Tibial artery (tissue), 4 donors: ENCODE results near the gene TSC2.

Source experiments
- DNase-seq, 2 donors: peaks; one replicate each; pipeline ENCODE4 v3.0.0-alpha.2; 2019
- H3K27ac ChIP-seq, 2 donors: fragments of 200-600 bp; sonication (generic) in 1 of 2; 1 replicate in 1 of 2; 2 replicates in 1 of 2; pipeline ENCODE4 v1.5.1; 2018 to 2019; ENCODE audit warnings: mild to moderate bottlenecking in 1 of 2
- H3K27me3 ChIP-seq, 2 donors: fragments of 200-600 bp; sonication (generic) in 1 of 2; one replicate each; pipeline versions ENCODE4 v1.5.1 to v1.6.0; 2016 to 2019
- H3K36me3 ChIP-seq, 3 donors: fragments of 200-600 bp; sonication (generic) in 2 of 3; one replicate each; pipeline ENCODE4 v1.5.1; 2016 to 2019; ENCODE audit warnings: mild to moderate bottlenecking in 2 of 3
- H3K4me1 ChIP-seq, 4 donors: fragments of 200-600 bp; sonication (generic) in 2 of 4; 1 replicate in 3 of 4; 2 replicates in 1 of 4; pipeline ENCODE4 v1.5.1; 2016 to 2019
- H3K4me3 ChIP-seq, 2 donors: fragments of 200-600 bp; sonication (generic) in 1 of 2; 1 replicate in 1 of 2; 2 replicates in 1 of 2; pipeline ENCODE4 v1.5.1; 2018 to 2019; ENCODE audit warnings: mild to moderate bottlenecking in 2 of 2
- H3K9me3 ChIP-seq, 3 donors: fragments of 200-600 bp; sonication (generic) in 1 of 3; one replicate each; pipeline ENCODE4 v1.5.1; 2016 to 2019
- intact Hi-C: fragments of 100-400 bp; cut with DNase I; formaldehyde crosslinking; loops from one replicate; pipeline ENCODE4 v1.15.0; 2023; ENCODE audit warnings: low total_unique reads
- TF ChIP-seq, protein P1 (sequence below), 2 experiments: fragments of 200-600 bp in 1 of 2; fragments of 450-650 bp in 1 of 2; IDR thresholded peaks; one replicate each; pipeline ENCODE4 v1.5.1; 2017 to 2019; ENCODE audit warnings: antibody characterized with exemption in 2 of 2, mild to moderate bottlenecking in 1 of 2, moderate library complexity in 1 of 2

The TSC2 gene

DNA sequence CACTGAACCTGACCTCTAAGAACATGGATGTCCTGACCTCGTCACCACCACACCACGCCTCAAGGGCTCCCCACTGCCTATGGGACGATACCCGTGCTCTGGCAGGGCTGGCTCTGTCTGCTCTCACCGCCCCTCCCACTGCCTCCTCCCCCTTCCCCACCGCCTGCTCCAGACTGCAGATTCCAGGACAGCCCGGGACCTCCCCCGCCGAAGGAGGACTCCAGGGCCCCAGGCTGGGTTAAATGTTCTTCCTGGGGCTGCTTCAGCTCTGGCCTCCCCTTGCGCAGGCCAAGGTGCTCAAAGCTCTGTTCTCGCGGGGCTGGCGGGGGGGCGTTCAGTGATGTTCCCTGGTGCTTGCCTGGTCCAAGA is 25.1 kb upstream of the TSC2 start:
- peaks cover 0 to 41% of the 10 kb centered on the region in 2 donors for H3K27me3 ChIP-seq
- peaks cover 0 to 52% (median 43%) of the 10 kb centered on the region in 4 donors for H3K4me1 ChIP-seq
- H3K4me3 ChIP-seq: peak overlapping the region; percentile 12 to 43
- intact Hi-C loops: loop anchor here (5.0 kb wide), 1 partner anchor 120 kb away; no protein-coding TSS in a partner anchor
- H3K9me3 ChIP-seq: no peaks in the 10 kb centered on the region
- H3K27ac ChIP-seq: peak overlapping the region in 1 of 2 donors; percentile 67
- no peaks in the 10 kb centered on the region for H3K36me3 ChIP-seq
- DNase-seq: no peak
- TF ChIP-seq, protein P1, sequence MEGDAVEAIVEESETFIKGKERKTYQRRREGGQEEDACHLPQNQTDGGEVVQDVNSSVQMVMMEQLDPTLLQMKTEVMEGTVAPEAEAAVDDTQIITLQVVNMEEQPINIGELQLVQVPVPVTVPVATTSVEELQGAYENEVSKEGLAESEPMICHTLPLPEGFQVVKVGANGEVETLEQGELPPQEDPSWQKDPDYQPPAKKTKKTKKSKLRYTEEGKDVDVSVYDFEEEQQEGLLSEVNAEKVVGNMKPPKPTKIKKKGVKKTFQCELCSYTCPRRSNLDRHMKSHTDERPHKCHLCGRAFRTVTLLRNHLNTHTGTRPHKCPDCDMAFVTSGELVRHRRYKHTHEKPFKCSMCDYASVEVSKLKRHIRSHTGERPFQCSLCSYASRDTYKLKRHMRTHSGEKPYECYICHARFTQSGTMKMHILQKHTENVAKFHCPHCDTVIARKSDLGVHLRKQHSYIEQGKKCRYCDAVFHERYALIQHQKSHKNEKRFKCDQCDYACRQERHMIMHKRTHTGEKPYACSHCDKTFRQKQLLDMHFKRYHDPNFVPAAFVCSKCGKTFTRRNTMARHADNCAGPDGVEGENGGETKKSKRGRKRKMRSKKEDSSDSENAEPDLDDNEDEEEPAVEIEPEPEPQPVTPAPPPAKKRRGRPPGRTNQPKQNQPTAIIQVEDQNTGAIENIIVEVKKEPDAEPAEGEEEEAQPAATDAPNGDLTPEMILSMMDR (IDR thresholded peaks at IDR 0.05): no peak

DNA sequence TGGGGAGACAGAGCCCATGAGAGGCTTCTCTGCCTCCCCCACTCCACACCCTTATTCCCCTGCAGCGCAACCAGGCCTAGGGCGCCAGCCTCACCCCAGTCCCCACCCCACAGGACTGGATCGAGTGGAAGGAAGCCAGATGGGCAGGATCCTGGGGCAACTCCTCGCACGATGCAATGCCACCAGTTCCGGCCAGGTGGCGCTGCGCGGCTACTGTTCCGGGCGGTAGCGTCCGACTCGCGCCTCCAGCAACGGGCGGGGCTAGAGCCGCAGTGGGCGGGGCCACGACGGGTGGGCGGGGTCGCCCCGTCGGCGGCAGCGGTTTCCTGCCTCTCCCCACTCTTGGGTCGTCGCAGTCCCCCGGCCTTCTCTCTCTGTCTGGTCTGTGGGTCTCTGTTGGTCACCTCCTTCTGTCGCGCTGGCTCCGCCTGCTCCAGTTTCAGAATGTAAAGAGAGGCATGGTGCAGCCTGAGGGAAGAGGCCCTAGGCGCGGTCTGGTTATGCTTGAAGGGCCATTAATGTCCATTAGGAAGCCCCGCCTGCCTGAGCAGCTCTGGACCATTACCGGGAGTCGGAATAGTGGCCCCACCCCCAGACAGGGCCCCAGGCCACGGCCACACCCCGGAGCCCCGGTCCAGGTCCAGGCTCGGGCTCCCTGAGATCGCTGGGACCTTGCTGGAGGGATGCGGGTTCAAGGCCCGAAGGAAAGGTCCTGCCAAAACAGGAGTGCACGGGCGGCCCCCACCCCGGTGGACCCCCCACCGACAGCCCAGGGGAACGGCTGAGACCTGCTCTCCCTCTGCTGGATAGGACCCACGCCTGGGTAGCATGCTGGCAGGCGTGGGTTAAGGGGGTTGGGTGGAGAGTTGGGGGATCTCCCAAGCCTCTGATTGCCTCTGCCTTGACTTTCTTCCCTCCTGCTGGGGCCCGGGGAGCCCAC is 24.4 kb upstream of the TSC2 start:
- Histone ChIP-seq H3K9me3 (no peaks in the 10 kb centered on the region), H3K27me3 (peaks cover 0 to 38% of the 10 kb centered on the region in 2 donors), H3K4me3 (peak overlapping the region; percentile 33 to 43), H3K27ac (peak overlapping the region; percentile 53 to 67), H3K36me3 (no peaks in the 10 kb centered on the region), H3K4me1 (peaks cover 0 to 59% (median 49%) of the 10 kb centered on the region in 4 donors)
- DNase-seq: peak; percentile 88 to 94
- TF ChIP-seq, protein P1 (IDR thresholded peaks at IDR 0.05): peak; percentile 96 to 98
- intact Hi-C loops: loop anchor here (5.0 kb wide), 1 partner anchor 119 kb away; no protein-coding TSS in a partner anchor

DNA sequence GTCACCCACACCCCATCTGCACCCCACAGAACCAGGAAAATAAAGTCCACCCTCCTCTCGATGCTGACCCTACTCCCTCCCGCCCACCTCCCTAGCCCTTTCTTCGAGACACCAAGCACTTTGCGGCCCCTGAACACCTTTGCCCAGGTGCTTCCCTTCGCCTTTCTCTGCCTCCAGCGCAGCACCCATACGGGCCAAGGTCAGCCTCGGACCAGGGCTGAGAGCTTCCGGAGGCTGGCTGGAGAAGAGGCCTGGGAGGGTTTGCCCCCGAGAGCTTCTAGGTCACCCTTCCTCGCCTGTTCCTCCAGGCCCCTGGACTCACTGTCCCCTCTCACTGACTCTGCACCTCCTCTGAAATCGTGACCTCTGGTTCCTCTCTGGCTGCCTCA is 23.8 kb upstream of the TSC2 start:
- Histone ChIP-seq H3K4me3 (no peak overlapping the region), H3K4me1 (peaks cover 0 to 65% (median 56%) of the 10 kb centered on the region in 4 donors), H3K27me3 (peaks cover 0 to 33% of the 10 kb centered on the region in 2 donors), H3K36me3 (no peaks in the 10 kb centered on the region), H3K27ac (peak overlapping the region in 1 of 2 donors; percentile 67), H3K9me3 (no peaks in the 10 kb centered on the region)
- intact Hi-C loops: loop anchor here (5.0 kb wide), 1 partner anchor 118 kb away; no protein-coding TSS in a partner anchor
- TF ChIP-seq, protein P1 (IDR thresholded peaks at IDR 0.05): no peak
- no peak for DNase-seq

DNA sequence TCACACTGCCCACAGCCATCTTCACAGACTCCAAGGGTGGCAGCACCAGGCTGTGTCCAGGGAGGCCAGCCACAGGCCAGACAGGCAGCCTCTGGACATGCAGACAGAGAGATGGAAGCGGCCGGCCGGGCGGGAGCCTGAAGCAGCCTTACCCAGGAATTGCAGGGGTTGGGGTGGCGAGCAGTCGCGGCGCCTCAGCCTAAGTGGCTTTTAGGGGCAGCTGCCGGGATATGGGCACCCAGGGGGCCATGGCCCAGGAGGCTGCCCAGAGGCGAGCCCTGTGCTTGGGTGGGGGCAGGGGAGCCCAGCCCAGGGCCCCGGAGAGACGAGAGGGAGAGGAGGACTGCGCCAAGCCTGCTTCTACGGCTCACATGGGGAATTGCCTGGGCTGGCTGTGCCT is 22.5 kb upstream of the TSC2 start:
- intact Hi-C loops: no loop called here
- H3K9me3 ChIP-seq: no peaks in the 10 kb centered on the region
- H3K4me1 ChIP-seq: peaks cover 0 to 69% (median 52%) of the 10 kb centered on the region in 4 donors
- H3K27me3 ChIP-seq: peaks cover 0 to 21% of the 10 kb centered on the region in 2 donors
- no peak overlapping the region for H3K27ac ChIP-seq
- H3K36me3 ChIP-seq: peaks cover 0 to 11% (median 0%) of the 10 kb centered on the region in 3 donors
- H3K4me3 ChIP-seq: no peak overlapping the region
- TF ChIP-seq, protein P1 (IDR thresholded peaks at IDR 0.05): no peak
- no peak for DNase-seq

DNA sequence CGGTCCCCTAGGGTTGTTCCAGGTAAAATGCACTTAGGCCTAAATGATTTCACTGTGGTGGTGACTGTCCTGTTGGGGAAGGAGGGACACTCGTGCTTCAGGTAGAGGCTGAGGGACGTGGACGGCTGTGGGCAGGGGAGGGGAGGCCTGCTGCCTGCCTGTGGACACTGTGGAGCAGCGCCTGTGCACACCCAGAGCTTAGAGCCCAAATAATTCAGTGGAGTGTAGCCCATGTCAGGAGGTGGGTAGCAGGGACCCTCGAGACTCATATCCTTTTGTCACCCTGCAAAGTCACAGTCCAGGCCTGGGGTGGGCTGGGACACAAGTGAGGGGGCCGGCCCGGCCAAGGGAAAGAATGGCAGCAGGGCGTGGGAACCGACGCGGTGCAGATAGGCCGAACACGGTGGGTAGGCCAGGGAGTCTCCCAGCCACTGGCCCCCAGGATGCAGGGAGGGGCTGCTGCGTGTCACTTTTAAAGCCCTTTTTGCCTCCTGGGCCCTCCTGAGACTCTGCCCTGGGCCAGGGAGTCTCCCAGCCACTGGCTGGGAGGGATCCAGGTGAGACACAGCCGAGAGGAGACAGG is 21.8 kb upstream of the TSC2 start:
- TF ChIP-seq, protein P1 (IDR thresholded peaks at IDR 0.05): no peak
- no peaks in the 10 kb centered on the region for H3K9me3 ChIP-seq
- no peak for DNase-seq
- peaks cover 0 to 13% (median 0%) of the 10 kb centered on the region in 3 donors for H3K36me3 ChIP-seq
- peak overlapping the region; percentile 74 to 77 for H3K27ac ChIP-seq
- H3K4me1 ChIP-seq: peaks cover 0 to 71% (median 49%) of the 10 kb centered on the region in 4 donors
- intact Hi-C loops: no loop called here
- peaks cover 0 to 13% of the 10 kb centered on the region in 2 donors for H3K27me3 ChIP-seq
- H3K4me3 ChIP-seq: peak overlapping the region; percentile 62 to 72
